Measurements from ENCODE around the gene SPATA24. TPM values are rescaled to one million over a fixed set of nuclear protein-coding genes. Genes with fewer than 3 reads are reported as not detected.

The SPATA24 gene
- total RNA-seq, 1 experiment from 2014 or later, result 13.0 TPM

- no peak overlapping the region for H3K9ac ChIP-seq (ENCODE audit: extremely low read depth, insufficient read length, low read length)
- Mint-ChIP-seq H3K27ac (no peak overlapping the region), H3K4me3 (no peak overlapping the region), H3K27me3 (ENCODE audit: low read depth) (peaks cover 2% of the 10 kb centered on the region; the same call in 1 of the 2 replicates), H3K4me1 (no peaks in the 10 kb centered on the region), H3K36me3 (ENCODE audit: insufficient read depth in 1 of 3, low read depth in 3 of 3) (peaks cover 0 to 18% (median 13%) of the 10 kb centered on the region in 3 experiments; a peak in 4 of 7 replicates), H3K9me3 (no peaks in the 10 kb centered on the region)
- H3T11ph ChIP-seq (ENCODE audit: low read length), result no peak overlapping the region
- H3K79me2 ChIP-seq (ENCODE audit: insufficient read depth, low read length), result no peaks in the 10 kb centered on the region
- H3K4me1 ChIP-seq (ENCODE audit: insufficient read depth, low read length), result no peaks in the 10 kb centered on the region
- no peak overlapping the region for H3K4me2 ChIP-seq (ENCODE audit: insufficient read depth, insufficient read length, low read length)
- H4K8ac ChIP-seq (replicated peaks; ENCODE audit: insufficient read length, low read depth, low read length), result no peak overlapping the region
- H4K5ac ChIP-seq (ENCODE audit: insufficient read length, low read depth, low read length), result no peak overlapping the region
- no peak overlapping the region for H3K56ac ChIP-seq (ENCODE audit: insufficient read length, low read depth, low read length)
- H2BK20ac ChIP-seq (ENCODE audit: low read depth, low read length, poor library complexity, severe bottlenecking), result no peak overlapping the region
- H3K4ac ChIP-seq (ENCODE audit: low read depth, low read length), result no peak overlapping the region
- no peak overlapping the region for H2BK5ac ChIP-seq (ENCODE audit: insufficient read length, low read length)
- H3K14ac ChIP-seq (ENCODE audit: insufficient read depth, low read length), result no peak overlapping the region
- no peak overlapping the region for H2BK12ac ChIP-seq (ENCODE audit: insufficient read length, low read depth, low read length)
- H2BK15ac ChIP-seq (ENCODE audit: low read depth, low read length), result no peak overlapping the region
- H3K18ac ChIP-seq (ENCODE audit: insufficient read length, low read depth, low read length), result no peak overlapping the region
- TF ChIP-seq CTCF (conservative IDR thresholded peaks at IDR 0.05), result no peak
- H2AK5ac ChIP-seq (ENCODE audit: insufficient read length, low read length), result no peak overlapping the region
- no peak for DNase-seq
- no peaks in the 10 kb centered on the region for H3K27me3 ChIP-seq (ENCODE audit: insufficient read depth, low read length)
- H4K20me1 ChIP-seq (ENCODE audit: control insufficient read depth, insufficient read depth, insufficient read length), result no peaks in the 10 kb centered on the region
- no peak overlapping the region for H3K23ac ChIP-seq (ENCODE audit: insufficient read length, low read depth, low read length)
- no peaks in the 10 kb centered on the region for H3K79me1 ChIP-seq (ENCODE audit: insufficient read depth, low read depth, low read length, poor library complexity, severe bottlenecking)
- WGBS (ENCODE audit: extremely low coverage, insufficient read length, low lambda C conversion rate), result no CpG with 5 or more reads among the region's 17 CpGs
- H2BK120ac ChIP-seq (ENCODE audit: low read depth, low read length, poor library complexity, severe bottlenecking), result no peak overlapping the region
- no peaks in the 10 kb centered on the region for H3K23me2 ChIP-seq (ENCODE audit: insufficient read length, low read depth, low read length, poor library complexity, severe bottlenecking)
- H3K27ac ChIP-seq (ENCODE audit: insufficient read length, low read depth, low read length), result no peak overlapping the region
- no peak overlapping the region for H2AFZ ChIP-seq (ENCODE audit: low read length)
- H4K91ac ChIP-seq (ENCODE audit: insufficient read length, low read depth, low read length), result no peak overlapping the region
- no peaks in the 10 kb centered on the region for H3K9me3 ChIP-seq (ENCODE audit: control insufficient read depth, low read depth, low read length)
Observed at GRCh38 chr5:139410993-139411828, 7.3 kb upstream of the SPATA24 start.
